CD4-positive, alpha-beta T cell treated with Interferon alpha-2 for 1 hour (primary cell): Measurements from ENCODE around the gene EYS.
"Not testable (repeated sequence)": the region's sequence is repeated elsewhere in the genome, so short reads cannot be mapped to it uniquely, and the experiment has no call there.

Experiments
- DNase-seq, 2 donors: peaks; one replicate each; pipeline ENCODE4 v3.0.0-alpha.2; 2020 to 2022

EYS gene

GRCh38 chr6:65631711-65632110, 75.3 kb downstream of the EYS start:
- DNase-seq: no peak

GRCh38 chr6:65627434-65627999, 79.5 kb downstream of the EYS start:
- DNase-seq: not testable (repeated sequence)

- no peak for DNase-seq
These were observed 80.0 kb downstream of the EYS start for GRCh38 chr6:65627015-65627414.

GRCh38 chr6:65623566-65623965, 83.5 kb downstream of the EYS start:
- no peak for DNase-seq

- no peak for DNase-seq
These were observed 96.3 kb downstream of the EYS start for GRCh38 chr6:65610746-65611145.

- no peak for DNase-seq
These were observed 111.5 kb downstream of the EYS start for GRCh38 chr6:65595540-65595939.

- no peak for DNase-seq
These were observed 136.7 kb downstream of the EYS start for GRCh38 chr6:65570340-65570739.

GRCh38 chr6:65569505-65569904, 137.5 kb downstream of the EYS start:
- DNase-seq: no peak

GRCh38 chr6:65569056-65569455, 138.0 kb downstream of the EYS start:
- DNase-seq: not testable (repeated sequence)

GRCh38 chr6:65566117-65566516, 140.9 kb downstream of the EYS start:
- DNase-seq: no peak

- DNase-seq: no peak
These were observed 149.0 kb downstream of the EYS start for GRCh38 chr6:65558071-65558470.

- no peak for DNase-seq
These were observed 149.8 kb downstream of the EYS start for GRCh38 chr6:65557224-65557623.

GRCh38 chr6:65546894-65547293, 160.1 kb downstream of the EYS start:
- DNase-seq: no peak

GRCh38 chr6:65545920-65546319, 161.1 kb downstream of the EYS start:
- no peak for DNase-seq

GRCh38 chr6:65538644-65539043, 168.4 kb downstream of the EYS start:
- DNase-seq: no peak

- DNase-seq: no peak
These were observed 169.4 kb downstream of the EYS start for GRCh38 chr6:65537600-65537999.

GRCh38 chr6:65531533-65531932, 175.5 kb downstream of the EYS start:
- no peak for DNase-seq

- no peak for DNase-seq
These were observed 182.8 kb downstream of the EYS start for GRCh38 chr6:65524232-65524631.

GRCh38 chr6:65505736-65506135, 201.3 kb downstream of the EYS start:
- DNase-seq: no peak

- DNase-seq: no peak
These were observed 206.0 kb downstream of the EYS start for GRCh38 chr6:65501045-65501444.

GRCh38 chr6:65483652-65484051, 223.4 kb downstream of the EYS start:
- not testable (repeated sequence) for DNase-seq

GRCh38 chr6:65469650-65470049, 237.4 kb downstream of the EYS start:
- no peak for DNase-seq

- no peak for DNase-seq
These were observed 238.7 kb downstream of the EYS start for GRCh38 chr6:65468307-65468706.

- DNase-seq: no peak
These were observed 245.9 kb downstream of the EYS start for GRCh38 chr6:65461121-65461520.

- no peak for DNase-seq
These were observed 254.7 kb downstream of the EYS start for GRCh38 chr6:65452333-65452732.

- no peak for DNase-seq
These were observed 256.6 kb downstream of the EYS start for GRCh38 chr6:65450451-65450850.
